ENCODE measurements around the gene CYBA. TPM values are rescaled to one million over a fixed set of nuclear protein-coding genes. Genes with fewer than 3 reads are reported as not detected.

Gene CYBA
- total and polyA plus RNA-seq, 2 donors (not counting 1 experiment from before 2014, with no cell fraction given) = 701 to 1,336 TPM

GRCh38 chr16:88691129-88691813 is 40.4 kb upstream of the CYBA start:
- H3K4me2 ChIP-seq (replicated peaks; ENCODE audit: low read depth, low read length, poor library complexity, severe bottlenecking) = peak overlapping the region; percentile 73
- peaks cover 0 to 13% of the 10 kb centered on the region in 2 experiments for H3K36me3 ChIP-seq (replicated peaks in 1 of 2; ENCODE audit: control extremely low read depth in 1 of 2, control insufficient read depth in 1 of 2, extremely low read depth in 1 of 2, insufficient read depth in 2 of 2, low read length in 1 of 2)
- TF ChIP-seq EZH2 (IDR thresholded peaks at IDR 0.05; ENCODE audit: borderline replicate concordance, insufficient read depth, low read depth, low read length, poor library complexity, severe bottlenecking) = no peak
- TF ChIP-seq, protein P1, sequence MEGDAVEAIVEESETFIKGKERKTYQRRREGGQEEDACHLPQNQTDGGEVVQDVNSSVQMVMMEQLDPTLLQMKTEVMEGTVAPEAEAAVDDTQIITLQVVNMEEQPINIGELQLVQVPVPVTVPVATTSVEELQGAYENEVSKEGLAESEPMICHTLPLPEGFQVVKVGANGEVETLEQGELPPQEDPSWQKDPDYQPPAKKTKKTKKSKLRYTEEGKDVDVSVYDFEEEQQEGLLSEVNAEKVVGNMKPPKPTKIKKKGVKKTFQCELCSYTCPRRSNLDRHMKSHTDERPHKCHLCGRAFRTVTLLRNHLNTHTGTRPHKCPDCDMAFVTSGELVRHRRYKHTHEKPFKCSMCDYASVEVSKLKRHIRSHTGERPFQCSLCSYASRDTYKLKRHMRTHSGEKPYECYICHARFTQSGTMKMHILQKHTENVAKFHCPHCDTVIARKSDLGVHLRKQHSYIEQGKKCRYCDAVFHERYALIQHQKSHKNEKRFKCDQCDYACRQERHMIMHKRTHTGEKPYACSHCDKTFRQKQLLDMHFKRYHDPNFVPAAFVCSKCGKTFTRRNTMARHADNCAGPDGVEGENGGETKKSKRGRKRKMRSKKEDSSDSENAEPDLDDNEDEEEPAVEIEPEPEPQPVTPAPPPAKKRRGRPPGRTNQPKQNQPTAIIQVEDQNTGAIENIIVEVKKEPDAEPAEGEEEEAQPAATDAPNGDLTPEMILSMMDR (IDR thresholded peaks at IDR 0.05) = no peak
- H3K4me3 ChIP-seq (ENCODE audit: control extremely low read depth in 1 of 5, extremely low read depth in 1 of 5, insufficient read depth in 1 of 5, low read depth in 2 of 5, low read length in 4 of 5) = no peak overlapping the region
- H3K79me2 ChIP-seq (ENCODE audit: control insufficient read depth, insufficient read depth, low read length) = peaks cover 2% of the 10 kb centered on the region
- ChIA-PET CTCF (interaction anchor here (0.7 to 1.3 kb wide), 2 partner anchors 10 to 46 kb away, joined by 3 to 4 read pairs; no protein-coding TSS in a partner anchor), POLR2A (interaction anchor here (1.4 to 1.7 kb wide), 2 partner anchors 10 kb away, joined by 8 to 9 read pairs; no protein-coding TSS in a partner anchor)
- intact Hi-C loops (cut with micrococcal nuclease) = no loop called here
- no peak for DNase-seq
- Mint-ChIP-seq H3K4me3 (no peak overlapping the region), H3K27ac (peak overlapping the region; percentile 66), H3K4me1 (peaks cover 27% of the 10 kb centered on the region), H3K27me3 (no peaks in the 10 kb centered on the region), H3K9me3 (ENCODE audit: insufficient read depth) (no peaks in the 10 kb centered on the region)
- 92% methylated on average over 33 of the region's 33 CpGs for WGBS (ENCODE audit: insufficient coverage)
- H2AFZ ChIP-seq (ENCODE audit: insufficient read depth, low read depth, low read length, poor library complexity, severe bottlenecking) = no peak overlapping the region
- peaks cover 13% of the 10 kb centered on the region for H4K20me1 ChIP-seq (ENCODE audit: control insufficient read depth, insufficient read depth, low read length, poor library complexity, severe bottlenecking)
- no peak overlapping the region for H3K9ac ChIP-seq (ENCODE audit: low read length)
- H3K27me3 ChIP-seq (replicated peaks in 1 of 4; ENCODE audit: control extremely low read depth in 1 of 4, control insufficient read depth in 3 of 4, insufficient read depth in 4 of 4, low read length in 3 of 4) = no peaks in the 10 kb centered on the region
- peaks cover 0 to 4% (median 0%) of the 10 kb centered on the region in 3 donors for H3K9me3 ChIP-seq (ENCODE audit: control extremely low read depth in 1 of 3, control insufficient read depth in 2 of 3, insufficient read depth in 1 of 3, low read length in 2 of 3)
- peaks cover 23 to 45% of the 10 kb centered on the region in 2 donors for H3K4me1 ChIP-seq (ENCODE audit: control insufficient read depth in 2 of 2, insufficient read depth in 2 of 2, low read length in 2 of 2)
- ATAC-seq (ENCODE audit: low read depth) = no peak
- H3K27ac ChIP-seq (ENCODE audit: low read length in 2 of 2) = no peak overlapping the region
